SK-N-SH treated with all-trans-retinoic acid at 6 μM for 48 hours (cell line): ENCODE data around the gene CMKLR1.

ENCODE experiments used
- ATAC-seq: fragments of 200-7000 bp; cut with Tn5 transposase; 3 replicates; pipeline ENCODE4 v1.9.1; 2020; ENCODE audit warnings: mild to moderate bottlenecking, moderate library complexity
- ARNTL ChIP-seq: fragments of 450-650 bp; formaldehyde crosslinking; IDR thresholded peaks from 2 replicates; pipeline ENCODE4 v1.5.0; 2020; ENCODE audit warnings: low read depth, mild to moderate bottlenecking, moderate library complexity, borderline replicate concordance
- BACH2 ChIP-seq: fragments of 250-450 bp; sonication (Bioruptor Pico); IDR thresholded peaks from 2 replicates; pipeline ENCODE4 v1.9.0; 2021; ENCODE audit warnings: mild to moderate bottlenecking, borderline replicate concordance
- CREB5 ChIP-seq: fragments of 250-450 bp; sonication (Bioruptor Pico); IDR thresholded peaks from 2 replicates; pipeline ENCODE4 v1.5.1; 2020; ENCODE audit warnings: low read depth, mild to moderate bottlenecking, moderate library complexity
- CSDC2 ChIP-seq: fragments of 250-450 bp; sonication (Bioruptor Pico); IDR thresholded peaks from 2 replicates; pipeline ENCODE4 v1.5.0; 2020; ENCODE audit warnings: mild to moderate bottlenecking, moderate library complexity
- CSRNP3 ChIP-seq: fragments of 250-450 bp; sonication (Bioruptor Pico); IDR thresholded peaks from 2 replicates; pipeline ENCODE4 v1.5.1; 2021; ENCODE audit warnings: mild to moderate bottlenecking, moderate library complexity
- ESRRG ChIP-seq: fragments of 250-450 bp; sonication (Bioruptor Pico); IDR thresholded peaks from 2 replicates; pipeline ENCODE4 v1.6.1; 2021; ENCODE audit warnings: mild to moderate bottlenecking
- GLIS3 ChIP-seq: fragments of 250-450 bp; sonication (Bioruptor Pico); IDR thresholded peaks from 2 replicates; pipeline ENCODE4 v1.5.0; 2020; ENCODE audit warnings: mild to moderate bottlenecking, moderate library complexity
- ISL1 ChIP-seq: fragments of 250-450 bp; sonication (Bioruptor Pico); IDR thresholded peaks from 2 replicates; pipeline ENCODE4 v2.1.2; 2022; ENCODE audit warnings: mild to moderate bottlenecking, moderate library complexity
- OSR1 ChIP-seq: fragments of 250-450 bp; sonication (Bioruptor Pico); IDR thresholded peaks from 2 replicates; pipeline ENCODE4 v1.8.0; 2022; ENCODE audit warnings: moderate library complexity, mild to moderate bottlenecking, inconsistent platforms
- POU6F1 ChIP-seq: fragments of 250-450 bp; sonication (Bioruptor Pico); IDR thresholded peaks from 2 replicates; pipeline ENCODE4 v1.8.0; 2021; ENCODE audit warnings: low read depth, mild to moderate bottlenecking, moderate library complexity, borderline replicate concordance
- PPARA ChIP-seq: fragments of 250-450 bp; sonication (Bioruptor Pico); IDR thresholded peaks from 2 replicates; pipeline ENCODE4 v1.5.0; 2020; ENCODE audit warnings: mild to moderate bottlenecking, borderline replicate concordance
- RARB ChIP-seq: fragments of 250-450 bp; sonication (Bioruptor Pico); IDR thresholded peaks from 2 replicates; pipeline ENCODE4 v1.8.0; 2021; ENCODE audit warnings: mild to moderate bottlenecking, moderate library complexity
- SNAI2 ChIP-seq: fragments of 250-450 bp; sonication (Bioruptor Pico); IDR thresholded peaks from 2 replicates; pipeline ENCODE4 v1.5.0; 2020; ENCODE audit warnings: mild to moderate bottlenecking, moderate library complexity
- TCF4 ChIP-seq: fragments of 250-450 bp; sonication (Bioruptor Pico); IDR thresholded peaks from 2 replicates; pipeline ENCODE4 v1.8.0; 2021; ENCODE audit warnings: mild to moderate bottlenecking, moderate library complexity, borderline replicate concordance
- TOX ChIP-seq: fragments of 250-450 bp; sonication (Bioruptor Pico); IDR thresholded peaks from 2 replicates; pipeline ENCODE4 v1.8.0; 2021; ENCODE audit warnings: mild to moderate bottlenecking, moderate library complexity, borderline replicate concordance
- TSHZ2 ChIP-seq: fragments of 250-450 bp; sonication (Bioruptor Pico); IDR thresholded peaks from 2 replicates; pipeline ENCODE4 v1.5.0; 2020; ENCODE audit warnings: mild to moderate bottlenecking, moderate library complexity
- ZC3H10 ChIP-seq: fragments of 250-450 bp; sonication (Bioruptor Pico); IDR thresholded peaks from 2 replicates; pipeline ENCODE4 v1.5.1; 2021; ENCODE audit warnings: mild to moderate bottlenecking, moderate library complexity
- ZFP3 ChIP-seq: fragments of 250-450 bp; sonication (Bioruptor Pico); IDR thresholded peaks from 2 replicates; pipeline ENCODE4 v1.5.0; 2020; ENCODE audit warnings: mild to moderate bottlenecking, moderate library complexity
- ZNF565 ChIP-seq: fragments of 450-650 bp; formaldehyde crosslinking; conservative IDR thresholded peaks from 2 replicates; pipeline ENCODE4 v1.5.0; 2020; ENCODE audit warnings: low read depth, mild to moderate bottlenecking, moderate library complexity
- ZNF70 ChIP-seq: fragments of 450-650 bp; formaldehyde crosslinking; IDR thresholded peaks from 2 replicates; pipeline ENCODE4 v1.5.0; 2020; ENCODE audit warnings: mild to moderate bottlenecking, moderate library complexity
- ZNF8 ChIP-seq: fragments of 450-650 bp; formaldehyde crosslinking; IDR thresholded peaks from 2 replicates; pipeline ENCODE4 v1.5.0; 2020; ENCODE audit warnings: mild to moderate bottlenecking, moderate library complexity

The CMKLR1 gene

GRCh38 chr12:108317308-108318234 is 21.5 kb downstream of the CMKLR1 start:
- ATAC-seq = no peak
- TF ChIP-seq TSHZ2 = no peak
- no peak for TF ChIP-seq BACH2 (CRISPR knock-in tag)
- no peak for TF ChIP-seq ESRRG (CRISPR knock-in tag)
- peak; percentile 71 for TF ChIP-seq ZNF8
- TF ChIP-seq ISL1 = no peak

- TF ChIP-seq CSDC2 (CRISPR knock-in tag) = no peak
- TF ChIP-seq GLIS3 (CRISPR knock-in tag) = no peak
- no peak for TF ChIP-seq ZNF70 (CRISPR knock-in tag)
- no peak for TF ChIP-seq ZC3H10 (CRISPR knock-in tag)
- no peak for TF ChIP-seq ESRRG (CRISPR knock-in tag)
- TF ChIP-seq ZFP3 = no peak
- TF ChIP-seq OSR1 (CRISPR knock-in tag) = no peak
- no peak for TF ChIP-seq ARNTL
- TF ChIP-seq ZNF565 (CRISPR knock-in tag) = no peak
- TF ChIP-seq TSHZ2 = no peak
- TF ChIP-seq ZNF8 = no peak
- no peak for TF ChIP-seq BACH2 (CRISPR knock-in tag)
- no peak for TF ChIP-seq SNAI2 (CRISPR knock-in tag)
- no peak for TF ChIP-seq CSRNP3
- TF ChIP-seq PPARA (CRISPR knock-in tag) = no peak
- no peak for TF ChIP-seq RARB
- no peak for TF ChIP-seq TOX
- TF ChIP-seq POU6F1 (CRISPR knock-in tag) = no peak
- no peak for TF ChIP-seq CREB5 (CRISPR knock-in tag)
- no peak for TF ChIP-seq TCF4 (CRISPR knock-in tag)
- TF ChIP-seq, all 23 proteins: peak for 0
- no peak for ATAC-seq
Measured at GRCh38 chr12:108316176-108317086, 22.7 kb downstream of the CMKLR1 start.
